ENCODE results near the gene ZBTB20. TPM values are rescaled to one million over a fixed set of nuclear protein-coding genes. Genes with fewer than 3 reads are reported as not detected.

ZBTB20 gene
- total and polyA plus RNA-seq, 2 donors (not counting 1 experiment from before 2014, with no cell fraction given), result 4.0 to 123 TPM

DNA sequence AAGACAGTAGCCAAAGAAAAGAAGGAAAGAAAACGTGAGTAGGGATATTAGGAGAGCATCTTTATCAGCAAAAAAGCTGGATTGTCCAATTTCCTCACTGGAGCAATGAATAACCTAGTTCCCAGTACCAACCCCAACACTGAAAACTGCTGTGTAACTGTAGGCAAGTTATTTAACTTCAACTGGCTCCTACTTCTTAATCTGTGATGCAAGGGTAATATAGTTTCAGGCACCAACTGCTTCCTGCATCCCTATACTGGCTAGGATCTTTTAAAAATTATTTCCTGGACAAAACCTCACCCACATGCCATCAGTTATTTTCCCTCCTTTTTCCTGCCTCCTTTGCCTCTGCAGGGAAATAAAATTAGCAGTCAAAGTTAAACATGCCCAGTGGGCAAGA, 59.6 kb downstream of the ZBTB20 start:
- ChIA-PET CTCF (interaction anchor here (1.2 kb wide), 1 partner anchor 604 kb away, joined by 3 read pairs; no protein-coding TSS in a partner anchor), POLR2A (no interaction called here)
- Histone ChIP-seq H3K9me3 (ENCODE audit: control extremely low read depth in 1 of 3, control insufficient read depth in 2 of 3, insufficient read depth in 1 of 3, low read length in 2 of 3) (no peaks in the 10 kb centered on the region), H3K36me3 (replicated peaks in 1 of 2; ENCODE audit: control extremely low read depth in 1 of 2, control insufficient read depth in 1 of 2, extremely low read depth in 1 of 2, insufficient read depth in 2 of 2, low read length in 1 of 2) (no peaks in the 10 kb centered on the region), H3K9ac (ENCODE audit: low read length) (no peak overlapping the region), H3K27ac (ENCODE audit: low read length in 2 of 2) (no peak overlapping the region), H3K4me2 (replicated peaks; ENCODE audit: low read depth, low read length, poor library complexity, severe bottlenecking) (no peak overlapping the region), H3K27me3 (replicated peaks in 1 of 4; ENCODE audit: control extremely low read depth in 1 of 4, control insufficient read depth in 3 of 4, insufficient read depth in 4 of 4, low read length in 3 of 4) (no peaks in the 10 kb centered on the region), H3K4me1 (ENCODE audit: control insufficient read depth in 2 of 2, insufficient read depth in 2 of 2, low read length in 2 of 2) (no peaks in the 10 kb centered on the region), H4K20me1 (ENCODE audit: control insufficient read depth, insufficient read depth, low read length, poor library complexity, severe bottlenecking) (peaks cover 13% of the 10 kb centered on the region), H3K4me3 (ENCODE audit: control extremely low read depth in 1 of 5, extremely low read depth in 1 of 5, insufficient read depth in 1 of 5, low read depth in 2 of 5, low read length in 4 of 5) (no peak overlapping the region), H3K79me2 (ENCODE audit: control insufficient read depth, insufficient read depth, low read length) (peaks cover 34% of the 10 kb centered on the region), H2AFZ (ENCODE audit: insufficient read depth, low read depth, low read length, poor library complexity, severe bottlenecking) (no peak overlapping the region)
- no CpG with 5 or more reads among the region's 1 CpG for WGBS (ENCODE audit: insufficient coverage)
- no peak overlapping the region for H3K4me3 Mint-ChIP-seq
- no peaks in the 10 kb centered on the region for H3K9me3 Mint-ChIP-seq (ENCODE audit: insufficient read depth)
- DNase-seq, result no peak
- H3K27ac Mint-ChIP-seq, result no peak overlapping the region
- TF ChIP-seq EZH2 (IDR thresholded peaks at IDR 0.05; ENCODE audit: borderline replicate concordance, insufficient read depth, low read depth, low read length, poor library complexity, severe bottlenecking), result no peak
- TF ChIP-seq CTCF (IDR thresholded peaks at IDR 0.05), result no peak
- no peaks in the 10 kb centered on the region for H3K27me3 Mint-ChIP-seq
- intact Hi-C loops (cut with micrococcal nuclease), result no loop called here
- peaks cover 14% of the 10 kb centered on the region for H3K4me1 Mint-ChIP-seq
- no peak for ATAC-seq (ENCODE audit: low read depth)

GRCh38 chr3:115086344-115086743, 60.7 kb downstream of the ZBTB20 start:
- no peak overlapping the region for H3K27ac ChIP-seq (ENCODE audit: low read length in 2 of 2)
- no peak overlapping the region for H3K4me2 ChIP-seq (replicated peaks; ENCODE audit: low read depth, low read length, poor library complexity, severe bottlenecking)
- H3K36me3 ChIP-seq (replicated peaks in 1 of 2; ENCODE audit: control extremely low read depth in 1 of 2, control insufficient read depth in 1 of 2, extremely low read depth in 1 of 2, insufficient read depth in 2 of 2, low read length in 1 of 2), result no peaks in the 10 kb centered on the region
- ChIA-PET POLR2A (no interaction called here), CTCF (interaction anchor here (1.2 kb wide), 1 partner anchor 605 kb away, joined by 3 read pairs; no protein-coding TSS in a partner anchor)
- H3K4me3 ChIP-seq (ENCODE audit: control extremely low read depth in 1 of 5, extremely low read depth in 1 of 5, insufficient read depth in 1 of 5, low read depth in 2 of 5, low read length in 4 of 5), result no peak overlapping the region
- H3K9me3 ChIP-seq (ENCODE audit: control extremely low read depth in 1 of 3, control insufficient read depth in 2 of 3, insufficient read depth in 1 of 3, low read length in 2 of 3), result no peaks in the 10 kb centered on the region
- intact Hi-C loops (cut with micrococcal nuclease), result no loop called here
- no peak overlapping the region for H3K27ac Mint-ChIP-seq
- no peak overlapping the region for H3K4me3 Mint-ChIP-seq
- DNase-seq (no peak), ATAC-seq (ENCODE audit: low read depth) (no peak)
- no peaks in the 10 kb centered on the region for H3K27me3 Mint-ChIP-seq
- H4K20me1 ChIP-seq (ENCODE audit: control insufficient read depth, insufficient read depth, low read length, poor library complexity, severe bottlenecking), result peaks cover 22% of the 10 kb centered on the region
- TF ChIP-seq CTCF (IDR thresholded peaks at IDR 0.05) (no peak), EZH2 (IDR thresholded peaks at IDR 0.05; ENCODE audit: borderline replicate concordance, insufficient read depth, low read depth, low read length, poor library complexity, severe bottlenecking) (no peak)
- no peaks in the 10 kb centered on the region for H3K27me3 ChIP-seq (replicated peaks in 1 of 4; ENCODE audit: control extremely low read depth in 1 of 4, control insufficient read depth in 3 of 4, insufficient read depth in 4 of 4, low read length in 3 of 4)
- WGBS (ENCODE audit: insufficient coverage), result no CpG with 5 or more reads among the region's 2 CpGs
- H3K4me1 ChIP-seq (ENCODE audit: control insufficient read depth in 2 of 2, insufficient read depth in 2 of 2, low read length in 2 of 2), result no peaks in the 10 kb centered on the region
- H3K4me1 Mint-ChIP-seq, result peaks cover 10% of the 10 kb centered on the region
- peaks cover 39% of the 10 kb centered on the region for H3K79me2 ChIP-seq (ENCODE audit: control insufficient read depth, insufficient read depth, low read length)
- no peaks in the 10 kb centered on the region for H3K9me3 Mint-ChIP-seq (ENCODE audit: insufficient read depth)
- no peak overlapping the region for H2AFZ ChIP-seq (ENCODE audit: insufficient read depth, low read depth, low read length, poor library complexity, severe bottlenecking)
- H3K9ac ChIP-seq (ENCODE audit: low read length), result no peak overlapping the region

Data from B cell (primary cell).